ENCODE results near the gene CC2D2B. TPM values are rescaled to one million over a fixed set of nuclear protein-coding genes. Genes with fewer than 3 reads are reported as not detected.

The CC2D2B gene
- total and polyA plus RNA-seq, 4 donors = 0.05 to 0.59 (median 0.08) TPM

- no peak for DNase-seq (ENCODE audit: low spot score)
- H3K36me3 ChIP-seq (ENCODE audit: control insufficient read depth in 4 of 4, insufficient read depth in 3 of 4, low read depth in 1 of 4, low read length in 3 of 4) = peaks cover 0 to 2% (median 0%) of the 10 kb centered on the region in 4 donors
- H3K4me3 ChIP-seq (ENCODE audit: low read depth in 1 of 3, low read length in 3 of 3) = no peak overlapping the region
- H3K4me1 ChIP-seq (ENCODE audit: control insufficient read depth in 4 of 4, insufficient read depth in 4 of 4, low read length in 3 of 4) = no peaks in the 10 kb centered on the region
- no peak overlapping the region for H3K27ac ChIP-seq (ENCODE audit: low read depth in 1 of 2, low read length in 2 of 2)
- no peak overlapping the region for H3K9ac ChIP-seq (ENCODE audit: low read depth in 1 of 2, low read length in 2 of 2)
- H3K9me3 ChIP-seq (ENCODE audit: control insufficient read depth in 4 of 4, low read length in 3 of 4) = no peaks in the 10 kb centered on the region
- no peaks in the 10 kb centered on the region for H3K27me3 ChIP-seq (ENCODE audit: control insufficient read depth in 4 of 4, insufficient read depth in 4 of 4, low read length in 3 of 4)
- TF ChIP-seq REST (IDR thresholded peaks at IDR 0.05) (no peak), HNF4A (conservative IDR thresholded peaks at IDR 0.05) (no peak), FOXA1 (IDR thresholded peaks at IDR 0.05) (no peak), RXRA (IDR thresholded peaks at IDR 0.05) (no peak), YY1 (IDR thresholded peaks at IDR 0.05) (no peak), FOXA2 (IDR thresholded peaks at IDR 0.05) (no peak), NR2F2 (IDR thresholded peaks at IDR 0.05) (no peak), SP1 (IDR thresholded peaks at IDR 0.05) (no peak), RAD21 (IDR thresholded peaks at IDR 0.05) (no peak), GABPA (IDR thresholded peaks at IDR 0.05 in 1 of 2, conservative IDR thresholded peaks at IDR 0.05 in 1 of 2) (no peak), ATF3 (IDR thresholded peaks at IDR 0.05) (no peak), ZBTB33 (IDR thresholded peaks at IDR 0.05) (no peak), JUND (IDR thresholded peaks at IDR 0.05) (no peak)
- WGBS = 95% methylated on average over 3 of the region's 3 CpGs
Measured at GRCh38 chr10:96077156-96077555, 169.4 kb downstream of the CC2D2B start.

GRCh38 chr10:96082153-96082552 lies 174.4 kb downstream of the CC2D2B start:
- no peak for DNase-seq (ENCODE audit: low spot score)
- no peak overlapping the region for H3K4me3 ChIP-seq (ENCODE audit: low read depth in 1 of 3, low read length in 3 of 3)
- H3K4me1 ChIP-seq (ENCODE audit: control insufficient read depth in 4 of 4, insufficient read depth in 4 of 4, low read length in 3 of 4) = no peaks in the 10 kb centered on the region
- TF ChIP-seq FOXA2 (IDR thresholded peaks at IDR 0.05) (no peak), HNF4G (IDR thresholded peaks at IDR 0.05) (no peak), CTCF (IDR thresholded peaks at IDR 0.05; ENCODE audit: low read depth, low read length, missing input control) (no peak), HNF4A (conservative IDR thresholded peaks at IDR 0.05) (no peak), REST (IDR thresholded peaks at IDR 0.05) (no peak), EGR1 (IDR thresholded peaks at IDR 0.05; ENCODE audit: low read depth in 2 of 2) (no peak), RAD21 (IDR thresholded peaks at IDR 0.05) (no peak), ZBTB33 (IDR thresholded peaks at IDR 0.05) (no peak), SP1 (IDR thresholded peaks at IDR 0.05) (no peak), RXRA (IDR thresholded peaks at IDR 0.05) (no peak), NR2F2 (IDR thresholded peaks at IDR 0.05) (no peak), ATF3 (IDR thresholded peaks at IDR 0.05) (no peak), TAF1 (conservative IDR thresholded peaks at IDR 0.05) (no peak)
- H3K9me3 ChIP-seq (ENCODE audit: control insufficient read depth in 4 of 4, low read length in 3 of 4) = no peaks in the 10 kb centered on the region
- H3K27ac ChIP-seq (ENCODE audit: low read depth in 1 of 2, low read length in 2 of 2) = no peak overlapping the region
- H3K27me3 ChIP-seq (ENCODE audit: control insufficient read depth in 4 of 4, insufficient read depth in 4 of 4, low read length in 3 of 4) = no peaks in the 10 kb centered on the region
- no peaks in the 10 kb centered on the region for H3K36me3 ChIP-seq (ENCODE audit: control insufficient read depth in 4 of 4, insufficient read depth in 3 of 4, low read depth in 1 of 4, low read length in 3 of 4)
- WGBS = 99% methylated on average over 2 of the region's 2 CpGs
- no peak overlapping the region for H3K9ac ChIP-seq (ENCODE audit: low read depth in 1 of 2, low read length in 2 of 2)
